Sciatic nerve (tissue), 2 donors: ENCODE measurements around the gene SHPK. TPM values are rescaled to one million over a fixed set of nuclear protein-coding genes. Genes with fewer than 3 reads are reported as not detected.
"Not testable (repeated sequence)": the region's sequence is repeated elsewhere in the genome, so short reads cannot be mapped to it uniquely, and the experiment has no call there.

Experiments
- ATAC-seq: fragments of 200-7000 bp; cut with Tn5 transposase; one replicate; pipeline ENCODE4 v1.9.1; 2020; ENCODE audit warnings: mild to moderate bottlenecking, moderate library complexity
- DNase-seq: peaks from one replicate; pipeline ENCODE4 v3.0.0-alpha.2; 2020; ENCODE audit warnings: low spot score
- intact Hi-C: fragments of 100-400 bp; cut with DNase I; formaldehyde crosslinking; loops from one replicate; pipeline ENCODE4 v1.14.2; 2022
- total RNA-seq: library from RNA; stranded (reverse); fragmentation: NEBNext Ultra II Directional; extraction: Animal tissue kit (Norgen Biotek cat#: 25700); gene quantifications from one replicate; pipeline ENCODE4 v1.2.1, GENCODE V29; 2021
- donor health status: DM: no; HTN: no; CAD: no.
- donor health status: DM: no; HTN: no; CAD: no.

SHPK gene
- total RNA-seq, 1 donor from 2014 or later = 17.7 TPM

- no peak for ATAC-seq
- intact Hi-C loops = no loop called here
- DNase-seq = no peak
Observed at GRCh38 chr17:3569534-3570137, 66.4 kb downstream of the SHPK start.

- no peak for DNase-seq
- ATAC-seq = no peak
- intact Hi-C loops = no loop called here
Observed at GRCh38 chr17:3566551-3566950, 69.5 kb downstream of the SHPK start.

GRCh38 chr17:3565143-3565542 is 70.9 kb downstream of the SHPK start:
- intact Hi-C loops = no loop called here
- no peak for DNase-seq
- no peak for ATAC-seq

- DNase-seq, intact Hi-C loops, ATAC-seq: not testable (repeated sequence)
Observed at GRCh38 chr17:3564241-3564640, 71.8 kb downstream of the SHPK start.

- intact Hi-C loops = no loop called here
- DNase-seq = no peak
- no peak for ATAC-seq
Observed at GRCh38 chr17:3559270-3559645, 76.8 kb downstream of the SHPK start.

- intact Hi-C loops = no loop called here
- no peak for ATAC-seq
- DNase-seq = no peak
Observed at GRCh38 chr17:3558603-3559269, 77.3 kb downstream of the SHPK start.

Other genes with a start within 250 kb of the SHPK start
- 0.67 TPM for gene OR3A2, start 249.9 kb downstream of the SHPK start, total RNA-seq
- not detected for gene OR1E1, start 237.8 kb downstream of the SHPK start, total RNA-seq
- not detected for gene OR3A3, start 224.9 kb downstream of the SHPK start, total RNA-seq
- gene OR1E2, start 202.4 kb downstream of the SHPK start, total RNA-seq = not detected
- gene SPATA22, start 164.4 kb downstream of the SHPK start, total RNA-seq = 0.67 TPM
- 41.6 TPM for gene ASPA, start 160.3 kb downstream of the SHPK start, total RNA-seq
- gene TRPV3, start 78.4 kb downstream of the SHPK start, total RNA-seq = 13.0 TPM
- 11.1 TPM for gene TRPV1, start 26.8 kb downstream of the SHPK start, total RNA-seq
- gene CTNS, start 510 bp upstream of the SHPK start, total RNA-seq = 15.7 TPM
- 168 TPM for gene TAX1BP3, start 32.3 kb upstream of the SHPK start, total RNA-seq
- 18.4 TPM for gene EMC6, start 32.6 kb upstream of the SHPK start, total RNA-seq
- 1.8 TPM for gene P2RX5, start 59.9 kb upstream of the SHPK start, total RNA-seq
- 0.36 TPM for gene HASPIN, start 87.7 kb upstream of the SHPK start, total RNA-seq
- gene ITGAE, start 164.9 kb upstream of the SHPK start, total RNA-seq = 19.3 TPM
- 42.3 TPM for gene NCBP3, start 210.0 kb upstream of the SHPK start, total RNA-seq